ENCODE measurements around the gene IL18.
"Not testable (repeated sequence)": the region's sequence is repeated elsewhere in the genome, so short reads cannot be mapped to it uniquely, and the experiment has no call there.

The IL18 gene

DNA sequence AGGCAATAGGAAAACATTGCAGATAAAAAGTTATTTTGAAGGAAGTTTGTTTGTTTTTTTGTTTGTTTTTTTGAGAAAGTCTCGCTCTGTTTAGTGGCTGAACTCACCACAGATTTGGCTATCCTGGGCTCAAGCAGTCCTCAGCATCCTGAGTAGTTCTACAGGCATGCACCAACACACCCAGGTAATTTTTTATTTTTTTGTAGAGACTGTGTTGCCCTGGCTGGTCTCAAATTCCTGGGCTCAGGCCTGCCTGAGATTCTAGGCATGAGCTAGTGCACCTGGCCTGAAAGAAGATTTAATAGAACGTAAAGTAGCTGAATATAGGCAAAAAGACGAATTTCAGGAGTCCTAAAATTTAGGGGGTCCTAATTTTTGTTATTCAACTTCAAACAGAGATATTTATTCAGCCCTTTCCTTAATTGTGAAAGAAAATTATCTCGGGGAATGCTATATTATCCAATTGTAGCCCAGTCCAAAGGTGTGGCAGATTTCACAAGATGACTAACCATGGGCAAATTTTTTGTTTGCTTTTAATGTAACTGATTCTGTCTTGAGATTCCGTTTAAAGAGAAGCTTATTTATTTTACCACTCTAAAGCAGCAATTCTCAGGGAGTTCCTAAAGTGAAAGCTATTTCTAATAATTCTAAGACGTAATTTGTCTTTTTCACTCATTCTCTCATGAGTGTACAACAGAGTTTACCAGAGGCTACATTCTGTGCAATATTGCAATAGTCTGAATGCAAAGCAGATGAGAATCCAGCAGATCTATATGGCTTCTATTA is 940 bp downstream of the IL18 start:
- in situ Hi-C loops (cut with MboI; ENCODE audit: low sequenced_read_pairs, unreplicated experiment): no loop called here
- no peak for DNase-seq (ENCODE audit: low spot score)
- TF ChIP-seq, protein P1, sequence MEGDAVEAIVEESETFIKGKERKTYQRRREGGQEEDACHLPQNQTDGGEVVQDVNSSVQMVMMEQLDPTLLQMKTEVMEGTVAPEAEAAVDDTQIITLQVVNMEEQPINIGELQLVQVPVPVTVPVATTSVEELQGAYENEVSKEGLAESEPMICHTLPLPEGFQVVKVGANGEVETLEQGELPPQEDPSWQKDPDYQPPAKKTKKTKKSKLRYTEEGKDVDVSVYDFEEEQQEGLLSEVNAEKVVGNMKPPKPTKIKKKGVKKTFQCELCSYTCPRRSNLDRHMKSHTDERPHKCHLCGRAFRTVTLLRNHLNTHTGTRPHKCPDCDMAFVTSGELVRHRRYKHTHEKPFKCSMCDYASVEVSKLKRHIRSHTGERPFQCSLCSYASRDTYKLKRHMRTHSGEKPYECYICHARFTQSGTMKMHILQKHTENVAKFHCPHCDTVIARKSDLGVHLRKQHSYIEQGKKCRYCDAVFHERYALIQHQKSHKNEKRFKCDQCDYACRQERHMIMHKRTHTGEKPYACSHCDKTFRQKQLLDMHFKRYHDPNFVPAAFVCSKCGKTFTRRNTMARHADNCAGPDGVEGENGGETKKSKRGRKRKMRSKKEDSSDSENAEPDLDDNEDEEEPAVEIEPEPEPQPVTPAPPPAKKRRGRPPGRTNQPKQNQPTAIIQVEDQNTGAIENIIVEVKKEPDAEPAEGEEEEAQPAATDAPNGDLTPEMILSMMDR (IDR thresholded peaks at IDR 0.05; ENCODE audit: borderline replicate concordance, control extremely low read depth, extremely low read depth, insufficient read depth, missing control alignments): no peak

DNA sequence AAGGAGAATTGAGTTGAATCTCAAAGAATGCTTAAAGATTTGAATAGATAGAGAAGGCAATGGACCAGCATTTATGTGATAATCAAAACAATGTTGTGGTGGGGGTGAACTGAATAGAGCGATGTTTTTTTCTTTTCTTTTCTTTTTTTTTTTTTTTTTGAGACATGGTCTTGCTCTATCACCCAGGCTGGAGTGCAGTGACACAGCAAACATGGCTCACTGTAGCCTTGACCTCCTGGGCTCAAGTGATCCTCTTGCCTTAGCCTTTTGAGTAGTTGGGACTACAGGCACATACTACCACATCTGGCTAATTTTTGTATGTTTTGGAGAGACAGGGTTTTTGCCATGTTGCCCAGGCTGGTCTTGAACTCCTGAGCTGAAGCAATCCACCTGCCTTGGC is 1.7 kb downstream of the IL18 start:
- not testable (repeated sequence) for DNase-seq (ENCODE audit: low spot score)

DNA sequence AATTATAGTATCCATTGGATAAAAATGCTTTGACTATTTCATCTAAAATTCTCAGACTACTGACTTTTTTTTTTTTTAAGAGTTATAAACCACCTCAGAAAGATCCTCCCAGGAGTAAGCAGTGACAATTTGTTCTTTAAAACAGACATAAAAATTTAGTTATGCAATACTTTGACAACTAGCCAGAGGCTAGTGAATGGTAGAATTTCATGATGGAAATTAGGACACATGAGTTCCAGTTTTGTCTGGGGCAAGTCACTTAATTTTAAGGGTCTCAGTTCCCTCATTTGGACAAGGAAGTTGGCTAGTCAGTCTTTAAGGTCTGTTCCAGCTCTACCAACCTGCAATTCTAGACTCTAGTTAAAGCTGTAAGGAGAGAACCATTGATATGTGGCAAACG is 2.9 kb downstream of the IL18 start:
- in situ Hi-C loops (cut with MboI; ENCODE audit: low sequenced_read_pairs, unreplicated experiment): no loop called here
- no peak for DNase-seq (ENCODE audit: low spot score)
- TF ChIP-seq, protein P1 (IDR thresholded peaks at IDR 0.05; ENCODE audit: borderline replicate concordance, control extremely low read depth, extremely low read depth, insufficient read depth, missing control alignments): no peak

More for the DNA sequence above, 1.7 kb downstream of the IL18 start:
- in situ Hi-C loops (cut with MboI; ENCODE audit: low sequenced_read_pairs, unreplicated experiment): not testable (repeated sequence)

DNA sequence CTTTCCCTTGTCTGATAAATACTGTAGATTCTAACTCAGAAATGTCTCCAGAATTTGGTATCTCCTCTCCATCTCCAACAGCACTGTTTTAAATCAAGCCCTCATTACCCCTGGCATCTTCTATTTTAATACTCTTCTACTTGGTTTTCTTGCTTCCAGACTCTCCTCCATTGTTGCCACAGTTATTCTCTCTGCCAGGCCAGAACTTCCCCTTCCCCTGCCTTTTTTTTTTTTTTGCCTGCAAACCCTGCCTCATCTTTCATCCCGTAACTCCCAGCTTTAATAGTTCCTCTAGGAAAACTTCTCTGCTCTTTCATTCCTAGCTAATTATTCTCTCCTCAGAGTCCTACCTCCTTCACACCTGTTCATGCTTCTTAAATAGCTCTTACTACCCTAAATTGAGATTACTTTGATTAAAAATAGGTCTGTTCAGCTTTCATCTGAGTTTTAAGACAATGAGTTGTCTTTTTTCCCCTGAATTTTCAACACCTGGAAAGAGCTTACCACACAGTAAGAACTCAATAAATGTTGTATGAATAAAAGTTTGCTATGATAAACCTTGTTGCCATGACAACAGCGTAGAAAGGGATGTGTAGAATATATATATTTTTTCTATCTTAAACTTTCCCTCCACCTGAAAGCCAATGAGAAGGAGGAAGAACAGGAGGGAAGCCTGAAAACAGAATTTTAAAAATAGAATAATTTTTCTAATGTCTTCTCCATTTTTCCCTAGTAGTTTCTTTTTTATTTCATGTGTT is 3.6 kb downstream of the IL18 start:
- in situ Hi-C loops (cut with MboI; ENCODE audit: low sequenced_read_pairs, unreplicated experiment): no loop called here
- DNase-seq (ENCODE audit: low spot score): no peak
- TF ChIP-seq, protein P1 (IDR thresholded peaks at IDR 0.05; ENCODE audit: borderline replicate concordance, control extremely low read depth, extremely low read depth, insufficient read depth, missing control alignments): no peak

DNA sequence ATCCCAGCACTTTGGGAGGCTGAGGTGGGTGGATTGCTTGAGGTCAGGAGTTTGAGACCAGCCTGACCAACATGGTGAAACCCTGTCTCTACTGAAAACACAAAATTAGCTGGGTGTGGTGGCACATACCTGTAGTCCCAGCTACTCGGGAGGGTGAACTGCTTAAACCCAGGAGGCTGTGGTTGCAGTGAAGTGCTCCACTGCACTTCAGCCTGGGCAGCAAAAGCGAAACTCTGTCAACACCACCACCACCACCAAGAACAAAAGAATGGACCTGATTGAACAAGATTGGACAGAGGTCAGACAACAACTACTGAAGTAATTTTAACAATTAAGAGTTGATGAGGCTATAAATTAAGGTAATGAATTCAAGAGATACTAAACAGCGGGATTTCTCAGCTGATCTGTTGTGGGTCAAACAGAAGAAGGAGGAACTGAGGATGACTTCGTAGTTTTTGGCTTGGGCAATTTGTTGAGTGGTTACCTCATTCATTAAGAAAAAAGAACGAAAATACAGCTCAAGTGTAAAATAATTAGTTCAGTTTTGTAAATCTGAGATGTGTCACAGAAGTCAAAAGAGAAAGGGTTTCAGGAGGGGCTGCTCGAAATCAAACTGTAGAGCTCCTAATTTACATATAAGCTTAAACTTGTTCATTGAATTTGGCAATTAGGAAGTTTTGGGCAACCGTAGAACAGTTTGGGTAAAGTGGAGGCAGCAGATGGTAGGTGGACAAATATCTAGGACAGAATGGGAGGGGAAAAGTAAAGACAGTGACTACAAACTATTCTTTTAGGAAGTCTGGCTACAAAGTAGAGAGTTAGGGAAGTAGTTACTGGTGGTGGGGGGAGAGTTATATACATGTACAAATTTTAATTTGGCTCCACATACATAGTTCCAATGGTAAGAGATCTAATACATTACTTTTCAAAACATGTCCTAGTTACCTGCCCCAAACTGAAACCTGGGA is 4.5 kb downstream of the IL18 start:
- in situ Hi-C loops (cut with MboI; ENCODE audit: low sequenced_read_pairs, unreplicated experiment): no loop called here
- DNase-seq (ENCODE audit: low spot score): no peak
- TF ChIP-seq, protein P1 (IDR thresholded peaks at IDR 0.05; ENCODE audit: borderline replicate concordance, control extremely low read depth, extremely low read depth, insufficient read depth, missing control alignments): no peak

DNA sequence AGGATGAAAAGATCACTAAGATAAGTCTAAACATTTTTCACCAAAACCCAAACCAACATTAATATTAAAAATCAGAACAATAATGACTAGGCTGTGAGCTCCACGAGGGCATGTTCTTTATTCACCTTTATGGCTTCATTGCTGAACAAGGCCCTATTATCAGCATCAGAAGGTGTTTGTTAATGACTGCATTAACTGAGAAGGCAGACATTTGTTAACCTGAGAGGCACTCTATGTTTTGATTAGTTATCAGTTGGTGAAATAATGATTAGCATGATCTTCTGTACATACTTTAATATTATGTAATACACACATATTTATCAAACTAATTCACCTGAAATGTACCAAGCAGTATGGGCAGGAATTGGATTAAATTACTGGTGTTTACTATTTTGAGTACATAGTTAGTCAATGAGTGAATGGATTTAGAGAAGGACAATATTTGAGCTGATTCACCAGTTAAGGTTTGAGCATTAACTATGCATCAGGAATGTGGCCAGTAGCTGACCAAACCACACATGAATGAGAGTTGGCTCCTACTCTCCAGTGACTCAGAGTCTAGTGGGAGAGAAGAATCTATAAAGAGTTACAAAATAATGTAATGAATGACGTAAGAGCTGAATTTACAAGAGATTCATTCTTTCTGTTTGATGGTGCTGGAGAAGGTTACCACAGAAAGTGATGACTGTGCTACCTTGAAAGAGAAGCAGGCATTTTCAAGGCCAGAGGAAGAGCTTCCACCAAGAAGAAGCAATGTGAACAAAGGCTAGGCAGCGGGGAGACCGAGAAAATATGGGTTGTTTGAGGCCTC is 6.7 kb downstream of the IL18 start:
- TF ChIP-seq, protein P1 (IDR thresholded peaks at IDR 0.05; ENCODE audit: borderline replicate concordance, control extremely low read depth, extremely low read depth, insufficient read depth, missing control alignments): no peak
- in situ Hi-C loops (cut with MboI; ENCODE audit: low sequenced_read_pairs, unreplicated experiment): no loop called here
- no peak for DNase-seq (ENCODE audit: low spot score)
